Stimulated activated CD8-positive, alpha-beta memory T cell treated with anti-CD3 and anti-CD28 coated beads, Interleukin-12 subunit alpha, Interleukin-12 subunit beta, amount 100 ng/mL, for 24 hours (primary cell): ENCODE measurements around the gene MAVS.
A peak's percentile ranks its signal among the peaks of the same experiment; 100 is the strongest.
"Not testable (repeated sequence)": the region's sequence is repeated elsewhere in the genome, so short reads cannot be mapped to it uniquely, and the experiment has no call there.

Source experiments
- DNase-seq: peaks from one replicate; pipeline ENCODE4 v3.0.0-alpha.2; 2020; ENCODE audit errors: extremely low read depth

MAVS gene

GRCh38 chr20:3814928-3815495 lies 31.6 kb upstream of the MAVS start:
- no peak for DNase-seq

- DNase-seq: no peak
Observed at GRCh38 chr20:3815703-3816315, 30.8 kb upstream of the MAVS start.

GRCh38 chr20:3818155-3819151 lies 28.2 kb upstream of the MAVS start:
- no peak for DNase-seq

- DNase-seq: no peak
Observed at GRCh38 chr20:3819411-3820047, 27.1 kb upstream of the MAVS start.

GRCh38 chr20:3820048-3820900 lies 26.4 kb upstream of the MAVS start, which contains the start of gene AP5S1:
Gene AP5S1 (plus strand): TSS chr20:3820547. CDS start chr20:3822118, 1,571 bp downstream.
- peak; percentile 81 for DNase-seq

GRCh38 chr20:3820901-3821727 lies 25.5 kb upstream of the MAVS start:
- no peak for DNase-seq

- no peak for DNase-seq
Observed at GRCh38 chr20:3821996-3822395, 24.6 kb upstream of the MAVS start.

GRCh38 chr20:3823881-3824280 lies 22.8 kb upstream of the MAVS start:
- DNase-seq: no peak

- DNase-seq: no peak
Observed at GRCh38 chr20:3825526-3825925, 21.1 kb upstream of the MAVS start.

GRCh38 chr20:3826420-3826819 lies 20.2 kb upstream of the MAVS start:
- DNase-seq: no peak

GRCh38 chr20:3828798-3829197 lies 17.8 kb upstream of the MAVS start:
- DNase-seq: no peak

GRCh38 chr20:3829891-3830290 lies 16.7 kb upstream of the MAVS start:
- DNase-seq: not testable (repeated sequence)

- DNase-seq: no peak
Observed at GRCh38 chr20:3836132-3836531, 10.5 kb upstream of the MAVS start.

- DNase-seq: no peak
Observed at GRCh38 chr20:3839328-3839727, 7.3 kb upstream of the MAVS start.

- DNase-seq: not testable (repeated sequence)
Observed at GRCh38 chr20:3840201-3840600, 6.4 kb upstream of the MAVS start.

- DNase-seq: no peak
Observed at GRCh38 chr20:3842348-3842930, 4.2 kb upstream of the MAVS start.

GRCh38 chr20:3843490-3843889 lies 3.1 kb upstream of the MAVS start:
- no peak for DNase-seq

GRCh38 chr20:3843990-3844619 lies 2.5 kb upstream of the MAVS start:
- DNase-seq: not testable (repeated sequence)

- no peak for DNase-seq
Observed at GRCh38 chr20:3846378-3846739, 275 bp upstream of the MAVS start.
